Activated T-cell treated with anti-CD3 and anti-CD28 coated beads, Interleukin-2, amount 50 U/mL, for 48 hours (primary cell): ENCODE measurements around the gene NPBWR2.

Experiments
- DNase-seq, 2 experiments: peaks; one replicate each; pipeline ENCODE4 v3.0.0-alpha.2; 2020

Gene NPBWR2

GRCh38 chr20:64116541-64117431, 9.4 kb upstream of the NPBWR2 start:
- peak; percentile 6 to 10 for DNase-seq

- DNase-seq: peak in 1 of 2 experiments; percentile 10
Measured at GRCh38 chr20:64116016-64116415, 8.7 kb upstream of the NPBWR2 start.

GRCh38 chr20:64115171-64115911, 8.0 kb upstream of the NPBWR2 start:
- peak in 1 of 2 experiments; percentile 11 for DNase-seq

GRCh38 chr20:64114356-64114971, 7.1 kb upstream of the NPBWR2 start:
- peak in 1 of 2 experiments; percentile 7 for DNase-seq

GRCh38 chr20:64113796-64114355, 6.5 kb upstream of the NPBWR2 start:
- peak; percentile 11 to 14 for DNase-seq

GRCh38 chr20:64113444-64113775, 6.0 kb upstream of the NPBWR2 start:
- peak in 1 of 2 experiments; percentile 11 for DNase-seq

GRCh38 chr20:64112691-64113443, 5.5 kb upstream of the NPBWR2 start:
- DNase-seq: peak; percentile 12

- peak; percentile 10 to 13 for DNase-seq
Measured at GRCh38 chr20:64111841-64112641, 4.7 kb upstream of the NPBWR2 start.

GRCh38 chr20:64110411-64111068, 3.2 kb upstream of the NPBWR2 start:
- DNase-seq: peak in 1 of 2 experiments; percentile 14

- peak in 1 of 2 experiments; percentile 6 for DNase-seq
Measured at GRCh38 chr20:64109831-64110391, 2.5 kb upstream of the NPBWR2 start.

GRCh38 chr20:64108731-64109681, 1.6 kb upstream of the NPBWR2 start:
- DNase-seq: peak in 1 of 2 experiments; percentile 9

- DNase-seq: peak in 1 of 2 experiments; percentile 15
Measured at GRCh38 chr20:64107736-64108457, 532 bp upstream of the NPBWR2 start.

GRCh38 chr20:64106435-64106961, 867 bp downstream of the NPBWR2 start:
- DNase-seq: peak; percentile 12 to 14

GRCh38 chr20:64105846-64106434, 1.4 kb downstream of the NPBWR2 start:
- peak; percentile 11 to 12 for DNase-seq

- peak; percentile 14 to 17 for DNase-seq
Measured at GRCh38 chr20:64104667-64105451, 2.5 kb downstream of the NPBWR2 start.

GRCh38 chr20:64103871-64104666, 3.3 kb downstream of the NPBWR2 start:
- DNase-seq: peak; percentile 11 to 13
